DND-41 (cell line): Measurements from ENCODE around the gene SPATA31D1.

Experiments
- ATAC-seq: fragments of 200-7000 bp; cut with Tn5 transposase; 3 replicates; pipeline ENCODE4 v1.9.1; 2021; ENCODE audit warnings: low read depth; ENCODE audit not compliant: insufficient read depth
- DNase-seq: peaks from one replicate; pipeline ENCODE4 v3.0.0-alpha.2; 2020
- H2AFZ ChIP-seq: 2 replicates; pipeline ENCODE4 v1.6.0; 2012; ENCODE audit warnings: low read depth, low read length
- H3K27ac ChIP-seq: 2 replicates; pipeline ENCODE4 v1.5.1; 2012; ENCODE audit warnings: low read length, inconsistent platforms
- H3K27me3 ChIP-seq: fragments of 200-600 bp; sonication (generic); 2 replicates; pipeline ENCODE4 v1.6.0; 2012; ENCODE audit warnings: low read length, mild to moderate bottlenecking, inconsistent platforms; ENCODE audit not compliant: insufficient read depth, poor library complexity
- H3K36me3 ChIP-seq: 2 replicates; pipeline ENCODE4 v1.5.1; 2012; ENCODE audit warnings: low read length, inconsistent platforms; ENCODE audit not compliant: insufficient read depth
- H3K4me1 ChIP-seq: 2 replicates; pipeline ENCODE4 v1.5.1; 2012; ENCODE audit warnings: mild to moderate bottlenecking, low read length; ENCODE audit not compliant: insufficient read depth
- H3K4me2 ChIP-seq: 2 replicates; pipeline ENCODE4 v1.6.0; 2012; ENCODE audit warnings: mild to moderate bottlenecking, moderate library complexity, low read length, inconsistent platforms; ENCODE audit not compliant: insufficient read depth
- H3K4me3 ChIP-seq, 2 experiments: fragments of 200-600 bp in 1 of 2; shearing (Covaris generic) in 1 of 2; 2 replicates each; pipeline ENCODE4 v1.5.1; 2012 to 2016; ENCODE audit warnings: inconsistent platforms in 2 of 2, low read length in 2 of 2, mild to moderate bottlenecking in 2 of 2, low read depth in 1 of 2, moderate library complexity in 1 of 2
- H3K79me2 ChIP-seq: 2 replicates; pipeline ENCODE4 v1.6.0; 2012; ENCODE audit warnings: low read length, inconsistent platforms; ENCODE audit not compliant: insufficient read depth
- H3K9ac ChIP-seq: 2 replicates; pipeline ENCODE4 v1.6.0; 2012; ENCODE audit warnings: low read depth, mild to moderate bottlenecking, inconsistent platforms, low read length, moderate library complexity
- H3K9me3 ChIP-seq: 2 replicates; pipeline ENCODE4 v1.5.1; 2012; ENCODE audit warnings: low read length, moderate library complexity, mild to moderate bottlenecking, inconsistent platforms; ENCODE audit not compliant: insufficient read depth, severe bottlenecking
- H4K20me1 ChIP-seq: 2 replicates; pipeline ENCODE4 v1.6.0; 2012; ENCODE audit warnings: low read length; ENCODE audit not compliant: insufficient read depth
- CTCF ChIP-seq: IDR thresholded peaks from 2 replicates; pipeline ENCODE4 v1.5.1; 2012; ENCODE audit warnings: borderline replicate concordance, low read length, moderate library complexity, mild to moderate bottlenecking; ENCODE audit not compliant: poor library complexity, severe bottlenecking; ENCODE audit errors: extremely low read depth
- EZH2 ChIP-seq: IDR thresholded peaks from 3 replicates; pipeline ENCODE4 v1.6.1; 2012; ENCODE audit warnings: borderline replicate concordance, low read depth, mild to moderate bottlenecking, moderate library complexity, low read length, inconsistent platforms; ENCODE audit not compliant: severe bottlenecking

Gene SPATA31D1

GRCh38 chr9:81971727-81972126, 16.8 kb upstream of the SPATA31D1 start:
- Histone ChIP-seq H3K36me3 (no peaks in the 10 kb centered on the region), H3K9me3 (no peaks in the 10 kb centered on the region), H3K79me2 (no peaks in the 10 kb centered on the region), H3K27me3 (no peaks in the 10 kb centered on the region), H3K4me1 (no peaks in the 10 kb centered on the region), H4K20me1 (no peaks in the 10 kb centered on the region), H2AFZ (no peak overlapping the region), H3K4me2 (no peak overlapping the region), H3K4me3 (no peak overlapping the region), H3K9ac (no peak overlapping the region), H3K27ac (no peak overlapping the region)
- DNase-seq (no peak), ATAC-seq (no peak)
- no peak for TF ChIP-seq CTCF
- no peak for TF ChIP-seq EZH2

GRCh38 chr9:81974764-81975163, 13.8 kb upstream of the SPATA31D1 start:
- Histone ChIP-seq H3K4me2 (no peak overlapping the region), H3K36me3 (no peaks in the 10 kb centered on the region), H2AFZ (no peak overlapping the region; the same call in 1 of the 2 replicates), H3K27me3 (no peaks in the 10 kb centered on the region), H3K27ac (no peak overlapping the region), H3K9me3 (no peaks in the 10 kb centered on the region), H3K79me2 (no peaks in the 10 kb centered on the region), H4K20me1 (no peaks in the 10 kb centered on the region), H3K4me1 (peaks cover 11% of the 10 kb centered on the region), H3K4me3 (no peak overlapping the region), H3K9ac (no peak overlapping the region)
- DNase-seq = no peak
- TF ChIP-seq EZH2 (no peak), CTCF (no peak)
- ATAC-seq = no peak

GRCh38 chr9:81976351-81976750, 12.2 kb upstream of the SPATA31D1 start:
- H3K4me2 ChIP-seq = no peak overlapping the region
- no peaks in the 10 kb centered on the region for H4K20me1 ChIP-seq
- no peak overlapping the region for H3K9ac ChIP-seq
- DNase-seq = no peak
- no peak overlapping the region for H3K4me3 ChIP-seq
- no peak for TF ChIP-seq CTCF
- TF ChIP-seq EZH2 = no peak
- peaks cover 13% of the 10 kb centered on the region for H3K4me1 ChIP-seq
- no peak overlapping the region for H2AFZ ChIP-seq
- H3K27me3 ChIP-seq = no peaks in the 10 kb centered on the region
- H3K9me3 ChIP-seq = no peaks in the 10 kb centered on the region
- no peak overlapping the region for H3K27ac ChIP-seq
- ATAC-seq = no peak
- no peaks in the 10 kb centered on the region for H3K36me3 ChIP-seq
- H3K79me2 ChIP-seq = no peaks in the 10 kb centered on the region

- H3K36me3 ChIP-seq = no peaks in the 10 kb centered on the region
- H2AFZ ChIP-seq = no peak overlapping the region
- H3K4me1 ChIP-seq = peaks cover 13% of the 10 kb centered on the region
- no peaks in the 10 kb centered on the region for H3K79me2 ChIP-seq
- no peak overlapping the region for H3K9ac ChIP-seq
- H3K27me3 ChIP-seq = no peaks in the 10 kb centered on the region
- no peak overlapping the region for H3K4me3 ChIP-seq
- no peaks in the 10 kb centered on the region for H3K9me3 ChIP-seq
- H4K20me1 ChIP-seq = no peaks in the 10 kb centered on the region
- DNase-seq = no peak
- H3K27ac ChIP-seq = no peak overlapping the region
- TF ChIP-seq CTCF (no peak), EZH2 (no peak)
- no peak for ATAC-seq
- H3K4me2 ChIP-seq = no peak overlapping the region
Observed at GRCh38 chr9:81979196-81979595, 9.4 kb upstream of the SPATA31D1 start.
